ENCODE measurements around the gene MRPL51. TPM values are rescaled to one million over a fixed set of nuclear protein-coding genes. Genes with fewer than 3 reads are reported as not detected.

MRPL51 gene
- total and polyA plus RNA-seq, 9 of the 15 experiments (the other 6 are each of a cell fraction or from before 2014, with no cell fraction given), result 127 to 727 (median 208) TPM

- Histone ChIP-seq H3K9ac (ENCODE audit: insufficient read depth in 1 of 2, low read depth in 2 of 2, low read length in 2 of 2) (peak overlapping the region; percentile 38 to 80; a peak in 3 of 4 replicates), H3K36me3 (ENCODE audit: control insufficient read depth, insufficient read depth, low read length) (peaks cover 43% of the 10 kb centered on the region), H3K27me3 (ENCODE audit: control insufficient read depth in 2 of 2, insufficient read depth in 2 of 2, low read length in 2 of 2) (no peaks in the 10 kb centered on the region), H4K20me1 (replicated peaks; ENCODE audit: control insufficient read depth, insufficient read depth, low read length) (peaks cover 38% of the 10 kb centered on the region), H3K27ac (ENCODE audit: extremely low read depth, low read depth, low read length) (peak overlapping the region; percentile 52; the same call in 2 of the 3 replicates), H3K4me1 (replicated peaks in 1 of 2; ENCODE audit: control insufficient read depth in 2 of 2, insufficient read depth in 2 of 2, low read length in 2 of 2) (peaks cover 55 to 76% of the 10 kb centered on the region in 2 experiments), H2AFZ (ENCODE audit: low read depth, low read length) (no peak overlapping the region), H3K4me3 (no peak overlapping the region), H3K79me2 (ENCODE audit: control insufficient read depth, insufficient read depth, low read length) (peaks cover 44% of the 10 kb centered on the region), H3K4me2 (ENCODE audit: insufficient read depth, low read length) (peak overlapping the region; percentile 80), H3K9me3 (replicated peaks; ENCODE audit: control insufficient read depth, insufficient read depth, low read depth, low read length) (no peaks in the 10 kb centered on the region), H3K9me1 (ENCODE audit: control insufficient read depth, insufficient read depth, low read length) (no peaks in the 10 kb centered on the region)
- FAIRE-seq (peak; percentile 70), ATAC-seq (no peak), DNase-seq (ENCODE audit: extremely low read depth in 1 of 4, low spot score in 3 of 4) (peak in 1 of 4 experiments; percentile 53)
- intact Hi-C loops (cut with micrococcal nuclease) (loop anchor here (2.0 to 10.0 kb wide), 2 partner anchors 116 to 214 kb away; no protein-coding TSS in a partner anchor), in situ Hi-C loops (cut with MboI) (no loop called here)
- ChIA-PET CTCF (ENCODE audit: low intra/inter-chr PET ratio) (no interaction called here), POLR2A (interaction anchor here (0.6 to 2.4 kb wide), 5 partner anchors 13 to 80 kb away, joined by 3 to 10 read pairs (median 4); no protein-coding TSS in a partner anchor)
- BruUV-seq (replicated peaks), result no TSS peak
- WGBS (ENCODE audit: insufficient coverage, low coverage, missing lambda C conversion rate), result 35% methylated on average over 22 of the region's 24 CpGs
- TF ChIP-seq SNRNP70 (optimal IDR thresholded peaks at IDR 0.05; ENCODE audit: low read depth, low read length) (no peak), ZNF316 (IDR thresholded peaks at IDR 0.05) (no peak), ZNF174 (CRISPR knock-in tag; IDR thresholded peaks at IDR 0.05) (no peak), SUPT5H (IDR thresholded peaks at IDR 0.05) (peak; percentile 69), CCAR2 (IDR thresholded peaks at IDR 0.05; ENCODE audit: low read depth, low read length) (no peak), HLTF (IDR thresholded peaks at IDR 0.05) (no peak), JUND (IDR thresholded peaks at IDR 0.05; ENCODE audit: borderline replicate concordance, low read depth, low read length) (no peak), JUND (tag; IDR thresholded peaks at IDR 0.05; ENCODE audit: borderline replicate concordance, low read depth, low read length) (no peak), ZBED1 (IDR thresholded peaks at IDR 0.05) (no peak), SRSF1 (IDR thresholded peaks at IDR 0.05; ENCODE audit: low read depth, low read length) (no peak), POLR2AphosphoS5 (IDR thresholded peaks at IDR 0.05; ENCODE audit: control insufficient read depth, insufficient read depth, low read depth, low read length) (peak; percentile 75; the same call in 1 of the 2 replicates), FOXO4 (CRISPR knock-in tag; IDR thresholded peaks at IDR 0.05) (no peak), NR1H2 (CRISPR knock-in tag; IDR thresholded peaks at IDR 0.05) (no peak), E2F6 (IDR thresholded peaks at IDR 0.05; ENCODE audit: borderline replicate concordance in 1 of 2, extremely low read depth in 1 of 2, insufficient read depth in 1 of 2, insufficient read length in 1 of 2, low read depth in 1 of 2, low read length in 1 of 2, poor library complexity in 1 of 2, severe bottlenecking in 1 of 2) (peak; percentile 31 to 59), SREBF2 (CRISPR knock-in tag; IDR thresholded peaks at IDR 0.05) (no peak)
- TF ChIP-seq, protein P1, sequence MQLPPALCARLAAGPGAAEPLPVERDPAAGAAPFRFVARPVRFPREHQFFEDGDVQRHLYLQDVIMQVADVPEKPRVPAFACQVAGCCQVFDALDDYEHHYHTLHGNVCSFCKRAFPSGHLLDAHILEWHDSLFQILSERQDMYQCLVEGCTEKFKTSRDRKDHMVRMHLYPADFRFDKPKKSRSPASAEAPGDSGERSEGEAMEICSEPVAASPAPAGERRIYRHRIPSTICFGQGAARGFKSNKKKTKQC (CRISPR knock-in tag; IDR thresholded peaks at IDR 0.05), result no peak
Observed at GRCh38 chr12:6538420-6539313, 45.6 kb upstream of the MRPL51 start.
